HG02870 (cell line): ENCODE results near the gene EFEMP2.
"Not testable (repeated sequence)": the region's sequence is repeated elsewhere in the genome, so short reads cannot be mapped to it uniquely, and the experiment has no call there.

ENCODE experiments used
- ATAC-seq: cut with Tn5 transposase; IDR thresholded peaks from one replicate; pipeline ENCODE4 v1.9.1; 2021; ENCODE audit warnings: mild to moderate bottlenecking, moderate library complexity; ENCODE audit not compliant: unreplicated experiment

Gene EFEMP2

GRCh38 chr11:65856689-65857499 lies 15.7 kb downstream of the EFEMP2 start:
- ATAC-seq, result peak; percentile 24

- ATAC-seq, result no peak
These were observed 16.7 kb downstream of the EFEMP2 start for GRCh38 chr11:65855927-65856363.

DNA sequence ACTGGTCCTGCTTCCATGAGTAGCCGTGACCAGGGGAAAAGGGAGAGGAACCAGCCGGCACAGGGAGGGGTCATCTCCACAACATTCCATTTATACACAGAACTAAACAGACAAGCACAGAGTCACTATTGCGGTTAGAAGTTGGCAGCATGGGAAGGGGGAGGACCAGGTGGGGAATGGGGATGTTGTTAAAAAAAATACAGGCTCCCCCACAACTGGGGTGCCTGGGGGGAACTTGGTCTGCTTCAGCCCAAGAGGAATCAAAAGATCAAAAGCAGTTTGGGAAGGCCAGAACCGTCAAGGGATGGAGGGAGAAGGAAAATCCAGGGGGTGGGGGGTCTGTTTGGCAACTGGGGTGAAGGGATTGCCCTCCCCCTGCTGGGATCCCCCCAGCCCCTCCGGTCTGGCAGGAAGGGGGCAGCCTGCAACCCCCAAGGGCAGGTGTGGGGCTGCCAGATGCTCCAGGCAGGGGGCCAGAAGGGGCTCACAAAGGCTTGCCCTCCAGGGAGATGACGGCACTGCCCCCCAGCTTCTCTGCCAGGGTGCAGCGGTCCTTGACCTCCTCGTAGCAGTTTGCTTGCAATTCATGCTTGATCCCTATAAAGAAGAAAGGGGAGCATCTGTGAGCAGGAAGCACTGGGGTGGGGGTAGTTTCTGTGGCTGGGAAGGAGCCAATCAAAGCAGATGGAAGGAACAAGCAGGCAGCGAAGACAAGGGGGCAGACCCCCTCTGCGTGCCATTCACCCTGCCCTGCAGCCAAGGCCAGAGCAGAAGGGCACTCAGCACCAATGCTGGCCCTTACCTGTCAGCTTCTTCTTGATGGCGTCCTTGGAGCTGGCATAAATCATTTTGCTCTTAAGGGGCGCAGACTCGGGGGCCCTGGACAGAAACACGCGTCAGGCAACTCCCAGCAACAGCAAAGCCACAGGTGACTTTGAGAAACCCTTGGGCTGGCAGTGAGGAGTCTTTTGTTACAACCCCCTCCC lies 17.5 kb downstream of the EFEMP2 start:
- ATAC-seq, result no peak

- no peak for ATAC-seq
These were observed 18.4 kb downstream of the EFEMP2 start for GRCh38 chr11:65854161-65854592.

- no peak for ATAC-seq
These were observed 19.2 kb downstream of the EFEMP2 start for GRCh38 chr11:65853246-65853979.

DNA sequence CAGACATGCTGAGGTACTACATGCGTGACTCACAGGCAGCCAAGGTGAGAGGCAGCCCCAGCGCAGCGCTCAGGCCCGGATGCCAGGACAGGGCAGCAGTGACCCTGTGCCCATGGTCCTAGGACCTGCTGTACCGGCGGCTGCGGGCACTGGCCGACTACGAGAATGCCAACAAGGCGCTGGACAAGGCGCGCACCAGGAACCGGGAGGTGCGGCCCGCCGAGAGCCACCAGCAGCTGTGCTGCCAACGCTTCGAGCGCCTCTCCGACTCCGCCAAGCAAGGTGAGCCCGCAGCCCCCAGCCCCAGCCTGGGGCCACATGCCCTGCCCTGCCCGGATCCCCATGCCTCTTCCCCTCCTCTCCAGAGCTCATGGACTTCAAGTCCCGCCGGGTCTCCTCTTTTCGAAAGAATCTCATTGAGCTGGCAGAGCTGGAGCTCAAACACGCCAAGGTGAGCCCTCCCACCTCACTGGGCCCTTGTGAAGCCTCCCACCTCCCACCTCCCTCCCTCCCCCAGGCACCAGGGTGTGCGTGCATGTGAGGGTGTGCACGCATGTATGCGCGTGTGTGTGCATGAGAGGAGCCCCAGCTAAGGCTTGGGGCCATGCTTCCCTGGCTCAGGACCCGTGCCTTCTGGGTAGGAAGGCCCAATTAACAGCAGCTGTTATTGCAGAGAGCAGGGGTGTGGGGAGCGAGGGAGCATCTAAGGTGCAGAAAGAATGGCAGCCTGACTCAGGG lies 19.9 kb downstream of the EFEMP2 start:
- no peak for ATAC-seq

GRCh38 chr11:65851811-65852507 lies 20.6 kb downstream of the EFEMP2 start:
- no peak for ATAC-seq

DNA sequence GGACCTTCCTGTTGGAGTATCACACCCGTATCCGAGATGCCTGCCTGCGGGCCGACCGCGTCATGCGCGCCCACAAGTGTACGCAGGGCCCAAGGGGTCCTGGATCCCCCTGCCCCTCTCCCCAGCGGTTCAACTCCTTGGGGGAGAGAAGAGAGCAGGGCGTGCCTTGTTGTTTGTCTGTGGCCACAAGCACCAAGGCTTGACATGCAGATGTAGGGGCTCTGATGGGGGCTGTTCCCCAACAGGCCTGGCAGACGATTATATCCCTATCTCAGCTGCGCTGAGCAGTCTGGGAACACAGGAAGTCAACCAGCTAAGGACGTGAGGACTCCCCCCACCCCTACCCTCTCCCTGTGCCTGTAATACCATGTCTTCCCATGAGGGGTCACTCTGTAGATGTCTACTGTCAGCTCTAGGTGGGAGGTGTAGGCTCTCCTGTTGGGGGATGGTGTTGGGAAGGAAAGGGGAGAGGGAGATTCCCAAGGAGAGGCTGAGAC lies 21.5 kb downstream of the EFEMP2 start:
- no peak for ATAC-seq

- ATAC-seq, result no peak
These were observed 22.1 kb downstream of the EFEMP2 start for GRCh38 chr11:65850217-65851082.

GRCh38 chr11:65849771-65850216 lies 22.8 kb downstream of the EFEMP2 start:
- ATAC-seq, result no peak

DNA sequence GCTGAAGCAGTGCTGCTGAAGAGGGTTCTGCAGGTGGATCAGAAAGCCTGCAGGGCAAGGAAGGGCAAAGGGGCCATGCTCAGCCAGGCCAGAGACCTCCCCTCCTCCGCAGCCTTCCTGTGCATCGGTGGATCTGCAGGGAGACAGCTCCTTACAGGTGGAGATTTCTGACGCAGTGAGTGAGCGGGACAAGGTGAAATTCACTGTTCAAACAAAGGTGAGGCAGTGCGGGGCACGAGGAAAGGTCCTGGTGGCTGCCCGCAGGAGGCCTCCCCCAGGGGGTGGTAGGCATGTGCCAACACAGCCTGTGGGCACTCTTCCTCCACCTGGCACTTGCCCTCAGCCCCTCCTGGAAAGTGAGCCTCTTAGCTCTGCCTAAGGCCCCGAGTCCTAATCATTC lies 23.2 kb downstream of the EFEMP2 start:
- ATAC-seq, result no peak

DNA sequence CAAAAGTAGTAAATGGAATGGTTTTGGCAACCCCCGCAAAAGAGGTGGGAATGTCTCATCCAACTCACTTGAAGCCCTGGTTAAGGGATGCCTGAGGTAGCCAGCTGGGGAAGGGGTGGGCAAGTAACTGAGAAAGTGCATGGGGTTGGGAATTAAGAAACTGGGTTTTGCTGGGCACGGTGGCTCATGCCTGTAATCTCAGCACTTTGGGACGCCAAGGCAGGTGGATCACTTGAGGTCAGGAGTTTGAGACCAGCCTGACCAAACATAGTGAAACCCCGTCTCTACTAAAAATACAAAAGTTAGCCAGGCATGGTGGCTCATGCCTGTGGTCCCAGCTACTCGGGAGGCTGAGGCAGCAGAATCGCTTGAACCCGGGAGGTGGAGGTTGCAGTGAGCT lies 23.9 kb downstream of the EFEMP2 start:
- ATAC-seq, result not testable (repeated sequence)

DNA sequence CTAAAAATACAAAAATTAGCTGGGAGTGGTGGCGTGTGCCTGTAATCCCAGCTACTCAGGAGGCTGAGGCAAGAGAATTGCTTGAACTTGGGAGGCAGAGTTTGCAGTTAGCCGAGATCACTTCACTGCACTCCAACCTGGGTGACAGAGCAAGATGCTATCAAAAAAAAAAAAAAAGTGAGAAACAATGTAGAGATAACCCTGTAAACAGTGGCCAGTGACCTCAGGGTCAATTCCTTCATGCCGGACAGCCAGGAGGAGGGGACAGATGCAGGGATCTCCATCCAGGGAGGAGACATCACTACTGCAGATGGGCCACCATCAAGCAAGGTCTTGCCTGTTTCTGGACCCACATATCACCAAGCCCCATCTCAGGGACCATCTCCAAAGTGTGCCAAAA lies 24.9 kb downstream of the EFEMP2 start:
- ATAC-seq, result no peak

- no peak for ATAC-seq
These were observed 28.2 kb downstream of the EFEMP2 start for GRCh38 chr11:65844231-65844872.

DNA sequence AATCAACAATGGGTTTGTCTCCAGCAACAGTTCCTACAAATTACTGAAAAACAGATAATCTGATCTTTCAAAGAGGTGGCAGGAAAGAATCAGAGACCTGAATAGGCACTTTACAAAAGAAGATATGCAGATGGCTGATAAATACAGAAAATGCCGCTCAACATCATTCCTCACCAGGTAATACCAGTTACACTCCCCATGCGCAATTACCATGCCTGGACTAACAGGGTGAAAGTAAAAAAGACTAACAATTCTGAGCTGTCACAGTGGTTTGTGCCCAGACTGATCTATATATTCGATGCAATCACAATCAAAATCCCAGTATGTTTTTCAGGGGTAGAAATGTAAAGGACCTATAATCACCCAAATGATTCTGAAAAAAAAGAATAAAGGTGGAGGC lies 28.8 kb downstream of the EFEMP2 start:
- no peak for ATAC-seq

- ATAC-seq, result no peak
These were observed 30.5 kb downstream of the EFEMP2 start for GRCh38 chr11:65842144-65842543.

DNA sequence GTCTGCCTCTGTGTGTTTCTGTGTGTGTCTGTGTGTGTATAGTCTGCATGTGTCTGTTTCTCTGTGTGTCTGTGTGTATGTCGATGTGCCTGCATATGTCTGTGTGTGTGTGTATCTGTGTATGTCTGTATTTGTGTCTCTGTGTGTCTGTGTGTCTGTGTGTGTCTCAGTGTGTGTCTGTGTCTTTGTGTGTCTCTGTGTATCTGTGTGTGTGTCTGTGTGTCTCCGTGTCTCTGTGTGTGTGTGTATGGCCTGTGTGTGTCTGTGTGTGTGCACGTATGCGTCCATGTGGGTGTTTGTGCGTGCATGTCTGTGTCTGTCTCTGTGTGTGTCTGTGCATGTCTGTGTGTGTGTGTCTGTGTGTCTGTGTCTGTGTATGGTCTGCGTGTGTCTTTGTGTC lies 38.4 kb downstream of the EFEMP2 start:
- no peak for ATAC-seq
